ENCODE data around the gene DNPH1.

The DNPH1 gene

DNA sequence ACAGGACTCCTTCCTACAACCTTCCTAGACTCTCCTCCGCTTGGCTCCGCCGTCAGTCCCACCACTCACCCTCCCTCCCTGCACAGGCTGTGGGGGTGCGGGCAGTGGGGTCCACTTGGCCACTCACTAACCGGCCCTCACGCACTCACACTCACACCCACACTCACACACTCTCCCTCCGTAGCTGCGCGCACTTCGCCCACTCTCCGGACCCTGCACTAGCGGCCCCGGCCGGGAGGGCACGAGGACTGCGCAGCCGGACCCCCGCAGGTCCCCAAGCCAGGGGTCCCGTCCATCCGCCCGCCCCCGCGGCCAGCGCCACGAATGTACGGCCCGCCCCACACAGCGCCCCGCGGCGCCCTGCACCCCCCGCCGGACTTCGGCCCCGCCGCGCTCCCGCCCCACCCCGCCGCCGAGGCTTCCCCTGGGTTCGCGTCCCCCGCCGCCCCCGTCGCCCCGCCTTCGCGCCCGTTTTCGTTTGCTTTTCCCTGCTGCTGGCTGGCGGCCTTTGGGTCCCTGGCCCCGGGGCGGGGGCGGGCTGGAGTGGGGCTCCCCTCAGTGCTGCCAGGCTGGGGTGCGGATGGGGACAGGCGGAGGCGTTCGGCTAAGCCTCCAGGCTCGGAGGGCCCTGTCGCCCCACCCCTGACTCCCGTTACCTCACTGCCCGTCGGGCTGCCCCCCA, 45.8 kb upstream of the DNPH1 start:
- TF ChIP-seq, protein P1, sequence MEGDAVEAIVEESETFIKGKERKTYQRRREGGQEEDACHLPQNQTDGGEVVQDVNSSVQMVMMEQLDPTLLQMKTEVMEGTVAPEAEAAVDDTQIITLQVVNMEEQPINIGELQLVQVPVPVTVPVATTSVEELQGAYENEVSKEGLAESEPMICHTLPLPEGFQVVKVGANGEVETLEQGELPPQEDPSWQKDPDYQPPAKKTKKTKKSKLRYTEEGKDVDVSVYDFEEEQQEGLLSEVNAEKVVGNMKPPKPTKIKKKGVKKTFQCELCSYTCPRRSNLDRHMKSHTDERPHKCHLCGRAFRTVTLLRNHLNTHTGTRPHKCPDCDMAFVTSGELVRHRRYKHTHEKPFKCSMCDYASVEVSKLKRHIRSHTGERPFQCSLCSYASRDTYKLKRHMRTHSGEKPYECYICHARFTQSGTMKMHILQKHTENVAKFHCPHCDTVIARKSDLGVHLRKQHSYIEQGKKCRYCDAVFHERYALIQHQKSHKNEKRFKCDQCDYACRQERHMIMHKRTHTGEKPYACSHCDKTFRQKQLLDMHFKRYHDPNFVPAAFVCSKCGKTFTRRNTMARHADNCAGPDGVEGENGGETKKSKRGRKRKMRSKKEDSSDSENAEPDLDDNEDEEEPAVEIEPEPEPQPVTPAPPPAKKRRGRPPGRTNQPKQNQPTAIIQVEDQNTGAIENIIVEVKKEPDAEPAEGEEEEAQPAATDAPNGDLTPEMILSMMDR (IDR thresholded peaks at IDR 0.05; ENCODE audit: insufficient read depth, missing control alignments) = no peak
- no peak for DNase-seq (ENCODE audit: insufficient read length, low spot score)
- no peak for FAIRE-seq

- no peak for FAIRE-seq
- no peak for DNase-seq (ENCODE audit: insufficient read length, low spot score)
- TF ChIP-seq, protein P1 (IDR thresholded peaks at IDR 0.05; ENCODE audit: insufficient read depth, missing control alignments) = no peak
Observed at GRCh38 chr6:43274127-43274915, 45.0 kb upstream of the DNPH1 start.

GRCh38 chr6:43273707-43274106, 44.4 kb upstream of the DNPH1 start:
- FAIRE-seq (no peak), DNase-seq (ENCODE audit: insufficient read length, low spot score) (no peak)
- TF ChIP-seq, protein P1 (IDR thresholded peaks at IDR 0.05; ENCODE audit: insufficient read depth, missing control alignments) = no peak

- TF ChIP-seq, protein P1 (IDR thresholded peaks at IDR 0.05; ENCODE audit: insufficient read depth, missing control alignments) = no peak
- FAIRE-seq (no peak), DNase-seq (ENCODE audit: insufficient read length, low spot score) (no peak)
Observed at GRCh38 chr6:43271944-43272343, 42.7 kb upstream of the DNPH1 start.

GRCh38 chr6:43271103-43271815, 42.0 kb upstream of the DNPH1 start:
- TF ChIP-seq, protein P1 (IDR thresholded peaks at IDR 0.05; ENCODE audit: insufficient read depth, missing control alignments) = no peak
- FAIRE-seq = no peak
- no peak for DNase-seq (ENCODE audit: insufficient read length, low spot score)

GRCh38 chr6:43269273-43270007, 40.2 kb upstream of the DNPH1 start:
- TF ChIP-seq, protein P1 (IDR thresholded peaks at IDR 0.05; ENCODE audit: insufficient read depth, missing control alignments) = no peak
- FAIRE-seq (no peak), DNase-seq (ENCODE audit: insufficient read length, low spot score) (no peak)

Measured in D721Med (cell line).